Hematopoietic multipotent progenitor cell treated with erythropoietin and hydrocortisone succinate and interleukin-3 and kit ligand, for 8 days (in vitro differentiated cells): ENCODE measurements around the gene KLC4.

Experiments used
- DNase-seq: peaks from one replicate; pipeline ENCODE4 v3.0.0-alpha.2; 2015

KLC4 gene

DNA sequence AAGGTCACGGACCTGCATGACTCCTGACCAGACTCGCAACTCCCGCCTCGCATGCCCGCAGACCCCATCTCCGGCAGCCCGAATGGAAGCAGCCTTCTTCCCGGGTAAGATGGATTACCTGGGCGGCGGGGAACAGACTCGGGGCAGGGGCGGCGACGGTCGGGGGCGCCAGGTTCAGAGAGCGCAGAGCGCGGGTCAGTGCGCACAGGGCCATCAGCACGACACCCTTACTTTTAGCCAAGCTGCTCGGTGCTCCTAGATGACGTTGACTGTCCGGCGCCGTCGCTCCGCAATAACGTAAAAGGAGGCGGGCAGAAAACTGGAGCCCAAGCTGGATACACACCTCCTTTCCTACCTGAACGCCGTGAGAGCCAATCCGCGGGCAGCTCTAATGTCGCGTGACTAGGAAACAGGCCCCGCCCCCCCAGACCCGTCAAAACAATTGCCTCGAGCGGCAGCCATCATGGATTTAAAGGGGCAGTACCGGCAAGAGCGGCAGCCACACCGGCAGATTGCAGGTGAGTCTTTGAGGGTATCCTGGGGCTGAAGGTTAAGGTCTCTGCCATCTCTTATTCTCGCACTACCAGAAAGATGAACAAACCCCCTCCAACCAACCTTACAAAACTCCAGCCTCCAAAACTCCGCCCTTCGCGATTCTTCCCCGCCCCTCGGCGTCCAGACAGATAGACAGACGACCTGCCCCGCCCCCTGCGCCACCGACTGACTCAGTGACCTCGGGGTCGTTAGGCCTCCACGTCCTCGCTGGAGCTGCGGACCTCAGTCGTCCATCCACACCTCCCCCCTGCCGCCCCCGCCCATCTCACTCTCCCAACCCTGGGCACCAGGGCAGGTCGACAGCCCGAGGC is at the start of gene KLC4, which contains the start of gene MRPL2:
Gene KLC4, plus strand, starts transcription at position 464 of the 866 bp plus-strand sequence. CDS start 1,705 bp downstream, outside the sequence.
Gene MRPL2, minus strand, starts transcription at position 267 of the 866 bp plus-strand sequence. Its CDS starts 53 bp downstream, at position 214.
- DNase-seq: peak; percentile 99

DNA sequence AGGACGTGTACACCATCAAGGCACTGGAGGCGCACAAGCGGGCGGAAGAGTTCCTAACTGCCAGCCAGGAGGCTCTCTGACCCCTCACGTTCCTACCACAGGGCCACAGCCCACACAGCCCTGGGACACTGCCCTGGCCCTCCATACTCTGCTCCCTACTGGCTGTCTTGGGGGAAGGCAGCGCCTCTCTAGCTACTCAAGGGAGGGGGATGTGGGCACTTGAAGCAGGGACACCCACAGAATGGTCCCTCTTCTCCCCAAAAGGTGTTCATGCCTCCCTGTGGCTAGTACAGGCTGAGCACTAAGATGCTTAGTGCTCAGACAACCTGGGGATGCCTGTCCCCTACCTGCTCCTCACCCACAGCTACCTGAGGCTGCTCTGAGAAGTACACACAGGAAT is 48.2 kb upstream of the KLC4 start:
- no peak for DNase-seq

DNA sequence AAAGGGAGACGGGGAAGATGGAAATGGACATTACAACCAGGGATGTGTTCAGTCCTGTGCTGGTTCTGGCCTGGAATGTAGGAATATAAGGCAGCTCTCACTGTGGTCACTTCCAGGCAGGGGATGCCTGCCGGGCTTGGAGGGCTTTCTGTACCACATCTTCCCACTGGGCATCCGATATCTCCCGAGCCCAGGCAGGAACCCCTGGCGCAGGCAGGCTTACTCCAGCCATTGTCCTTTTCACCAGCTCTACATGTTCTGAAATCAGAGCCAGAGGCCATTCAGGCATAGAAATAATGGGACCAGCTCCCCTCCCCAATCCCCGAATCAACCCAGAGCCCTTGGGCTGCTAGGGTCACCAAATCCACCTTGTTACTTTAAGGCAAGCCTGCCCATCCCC is 47.1 kb upstream of the KLC4 start:
- DNase-seq: no peak

DNA sequence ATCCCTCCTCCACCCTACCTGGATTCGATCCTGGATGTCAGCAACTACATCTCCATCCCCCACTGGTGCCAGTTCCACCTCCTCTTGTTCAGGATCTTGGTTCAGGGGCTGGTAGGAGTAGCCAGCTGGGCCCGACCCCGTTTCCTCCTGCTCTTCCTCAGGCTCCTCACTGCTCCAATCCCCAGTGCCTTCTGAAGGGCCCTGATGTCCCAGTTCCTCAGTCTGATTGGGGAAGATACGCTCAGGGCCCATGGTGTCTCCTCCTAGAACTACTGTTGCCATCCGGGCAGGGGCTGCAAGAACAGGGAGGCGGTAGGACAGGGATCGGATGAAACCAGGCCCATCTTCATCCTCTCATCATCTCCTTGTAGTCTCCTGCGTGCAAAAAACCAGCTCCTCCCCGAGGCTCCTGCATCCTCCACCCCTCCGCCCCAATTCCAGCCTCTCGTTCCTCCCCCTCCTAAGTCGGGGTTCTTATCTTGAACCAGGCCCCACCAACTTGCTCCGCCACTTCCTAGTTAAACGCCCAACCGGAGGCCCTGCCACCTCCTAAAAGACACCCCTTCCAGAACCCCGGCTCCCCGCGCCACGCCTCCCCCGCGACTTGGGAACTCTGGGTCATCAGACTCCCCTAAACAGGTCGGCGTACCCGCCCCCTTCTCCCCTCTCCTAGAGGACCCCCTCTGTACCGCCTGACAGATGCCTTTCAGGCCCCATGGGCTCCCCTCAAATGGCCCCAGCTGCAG is 46.2 kb upstream of the KLC4 start:
- peak; percentile 92 for DNase-seq

DNA sequence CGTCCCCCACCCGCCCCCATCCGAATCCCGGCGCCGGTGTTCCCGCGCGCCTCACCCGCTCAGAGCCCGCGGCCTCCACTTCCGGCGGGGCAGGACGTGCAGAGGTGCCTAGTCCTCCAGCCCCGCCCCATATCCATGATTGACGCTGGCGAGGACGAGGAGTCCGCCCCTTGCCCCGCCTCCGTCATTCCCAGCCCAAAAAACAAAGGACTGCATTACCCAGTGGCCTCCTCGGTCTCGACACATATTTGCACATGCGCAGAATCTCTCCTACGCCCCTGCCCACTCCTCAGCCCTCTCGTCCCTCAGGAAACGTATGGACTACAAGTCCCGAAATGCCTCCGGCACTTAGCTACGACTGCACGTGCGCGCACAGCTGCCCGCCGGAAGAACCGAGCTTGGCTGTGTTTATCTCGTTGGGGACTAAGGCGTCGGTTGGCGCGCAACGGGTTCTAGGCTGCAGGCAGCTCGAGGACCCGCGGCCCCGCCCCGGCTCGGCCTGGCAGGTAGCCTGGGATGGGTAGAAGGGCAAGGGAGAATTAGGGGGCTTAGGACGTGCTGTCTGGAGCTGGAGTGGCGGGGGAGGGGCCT is 45.5 kb upstream of the KLC4 start, which contains the start of the genes KLHDC3 and MEA1:
Gene KLHDC3, plus strand, starts transcription at position 407 of the 591 bp plus-strand sequence. CDS start 2,944 bp downstream, outside the sequence.
Gene MEA1, minus strand, starts transcription at position 104 of the 591 bp plus-strand sequence. CDS start 133 bp downstream, outside the sequence.
- DNase-seq: peak; percentile 100

DNA sequence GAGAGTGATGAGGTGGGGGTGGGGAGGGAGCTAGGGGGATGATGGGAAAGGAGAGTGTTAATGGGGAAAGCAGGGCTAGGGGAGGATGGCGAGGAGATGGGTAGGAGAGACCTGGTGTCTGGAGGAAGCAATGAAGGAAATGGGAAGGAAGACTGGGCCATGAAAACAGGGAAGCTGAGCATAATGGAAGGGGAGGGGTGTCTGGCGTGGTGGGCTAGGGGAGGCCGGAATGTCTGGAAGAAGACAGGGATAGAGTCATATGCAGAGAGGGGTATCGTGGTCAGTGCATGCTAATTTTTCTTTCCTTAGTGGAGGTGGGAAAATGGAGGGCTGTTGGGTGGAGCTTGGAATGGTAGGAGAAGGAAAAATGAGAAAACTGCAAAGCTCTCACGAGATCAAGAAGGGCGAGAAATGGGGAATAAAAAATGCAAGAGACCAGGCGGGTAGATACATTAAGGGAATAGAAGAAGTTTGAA is 45.0 kb upstream of the KLC4 start:
- DNase-seq: no peak

DNA sequence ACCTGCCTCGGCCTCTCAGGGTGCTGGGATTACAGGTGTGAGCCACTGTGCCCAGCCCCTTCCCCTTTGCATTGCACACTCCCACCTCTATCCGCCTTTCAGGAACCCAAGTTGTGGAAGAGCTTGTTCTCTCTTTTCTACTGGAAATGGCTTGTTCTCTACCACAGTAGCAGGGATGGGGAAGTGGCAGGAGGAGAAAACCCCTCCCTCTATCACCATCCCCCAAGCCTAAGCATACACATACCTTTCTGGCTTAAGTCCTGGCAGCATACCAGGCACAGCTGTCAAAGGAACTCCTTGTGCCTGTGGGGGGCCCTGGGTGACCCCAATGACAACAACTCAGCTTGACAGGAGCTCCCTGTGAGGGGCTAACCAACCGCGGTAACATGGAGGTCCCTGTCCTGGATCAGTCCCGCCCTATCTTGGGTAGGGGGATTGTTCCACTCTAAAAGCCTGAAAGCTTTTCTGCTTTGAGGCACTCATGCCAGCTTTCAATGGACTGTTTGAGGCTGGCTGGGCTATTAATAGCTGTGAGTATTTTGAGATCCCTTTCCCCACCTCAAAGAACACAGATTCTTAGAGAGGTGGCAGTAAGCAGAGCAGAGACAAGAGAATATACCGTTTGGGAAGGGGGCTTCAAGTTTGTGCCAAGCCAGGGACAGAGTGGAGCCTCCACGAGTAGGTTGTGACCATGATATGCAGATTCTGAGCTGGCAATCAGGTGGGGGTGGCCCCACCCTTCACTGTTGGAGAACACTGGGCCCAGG is 43.1 kb upstream of the KLC4 start:
- DNase-seq: peak; percentile 25

DNA sequence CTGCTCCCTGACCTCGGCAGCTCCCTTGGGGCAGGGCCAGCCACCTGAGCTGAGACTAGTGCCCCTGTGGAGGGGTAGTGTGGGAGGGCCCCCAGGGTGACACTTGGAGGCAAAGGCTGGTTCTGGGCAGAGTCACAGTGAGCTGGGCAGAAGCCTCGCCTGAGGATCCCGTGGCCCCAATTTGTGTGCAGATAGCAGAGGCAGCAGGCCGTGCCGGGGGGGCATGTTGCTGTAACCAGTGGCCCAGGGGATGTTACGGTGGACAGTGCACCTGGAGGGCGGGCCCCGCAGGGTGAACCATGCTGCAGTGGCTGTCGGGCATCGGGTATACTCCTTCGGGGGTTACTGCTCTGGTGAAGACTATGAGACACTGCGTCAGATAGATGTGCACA is 42.5 kb upstream of the KLC4 start:
- no peak for DNase-seq

DNA sequence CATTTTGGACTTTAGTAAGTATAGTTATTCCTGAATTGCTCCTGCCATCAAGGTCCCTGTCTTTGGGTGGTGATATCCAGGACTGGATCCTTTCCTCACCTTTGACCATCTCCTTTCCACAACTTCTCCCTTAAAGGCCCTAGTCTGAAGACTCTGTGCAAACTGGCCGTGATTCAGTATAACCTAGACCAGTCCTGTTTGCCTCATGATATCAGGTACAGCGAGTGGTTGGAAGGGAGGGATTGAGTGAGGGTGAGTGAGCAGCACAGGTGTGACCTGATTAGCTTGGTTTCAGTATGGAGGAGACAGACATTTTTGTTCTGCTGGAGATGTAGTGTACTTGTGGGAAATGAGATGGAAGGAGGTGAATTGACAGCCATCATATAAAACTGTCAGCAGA is 40.3 kb upstream of the KLC4 start:
- no peak for DNase-seq

DNA sequence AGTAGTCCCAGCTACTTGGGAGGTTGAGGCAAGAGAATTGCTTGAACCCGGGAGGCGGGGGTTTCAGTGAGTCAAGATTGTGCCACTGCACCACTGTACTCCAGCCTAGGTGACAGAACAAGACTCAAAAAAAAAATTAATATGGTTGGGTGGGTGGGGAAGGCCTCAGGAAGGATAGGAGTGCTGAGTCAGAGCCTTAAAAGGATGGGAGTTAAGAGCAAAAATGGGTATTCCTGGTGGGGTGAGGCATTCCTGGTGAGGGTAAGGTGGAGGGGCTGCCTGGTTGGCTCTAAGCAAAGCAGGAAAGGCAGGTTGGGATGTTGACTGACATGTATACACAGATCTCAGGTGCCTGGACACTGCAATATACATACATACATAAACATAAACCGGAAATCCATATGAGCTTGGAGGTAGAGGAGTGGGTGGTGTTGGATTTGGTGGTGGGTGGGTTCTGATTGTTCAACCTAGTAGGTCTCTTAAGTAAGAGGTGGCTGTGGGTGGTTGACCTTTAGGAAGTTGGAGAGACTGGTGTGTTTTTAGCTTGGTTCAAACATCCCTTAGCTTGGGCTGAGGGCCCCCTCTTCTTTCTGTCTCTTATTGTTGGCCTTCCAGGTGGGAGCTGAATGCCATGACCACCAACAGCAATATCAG is 39.3 kb upstream of the KLC4 start:
- DNase-seq: no peak

DNA sequence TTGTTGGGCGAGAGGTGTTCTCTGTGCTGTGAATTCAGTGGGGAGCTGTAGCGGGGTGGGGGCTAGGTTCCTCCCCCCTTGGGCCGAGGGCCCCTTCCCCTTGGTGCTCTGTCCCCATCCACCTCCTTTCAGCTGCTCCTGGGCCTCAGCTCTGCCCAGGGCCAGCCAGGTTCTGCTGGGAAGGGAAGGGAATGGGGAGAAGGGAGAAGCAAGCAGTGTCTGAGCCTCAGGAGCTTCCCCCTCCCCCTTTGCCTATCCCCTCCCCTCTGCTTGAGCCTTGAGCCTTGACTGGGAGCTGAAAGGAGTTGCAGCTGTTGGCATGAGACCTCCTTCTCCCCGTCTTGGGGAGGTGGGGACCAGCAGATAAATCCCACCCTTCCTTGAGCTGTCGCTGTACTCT is 38.6 kb upstream of the KLC4 start:
- no peak for DNase-seq

DNA sequence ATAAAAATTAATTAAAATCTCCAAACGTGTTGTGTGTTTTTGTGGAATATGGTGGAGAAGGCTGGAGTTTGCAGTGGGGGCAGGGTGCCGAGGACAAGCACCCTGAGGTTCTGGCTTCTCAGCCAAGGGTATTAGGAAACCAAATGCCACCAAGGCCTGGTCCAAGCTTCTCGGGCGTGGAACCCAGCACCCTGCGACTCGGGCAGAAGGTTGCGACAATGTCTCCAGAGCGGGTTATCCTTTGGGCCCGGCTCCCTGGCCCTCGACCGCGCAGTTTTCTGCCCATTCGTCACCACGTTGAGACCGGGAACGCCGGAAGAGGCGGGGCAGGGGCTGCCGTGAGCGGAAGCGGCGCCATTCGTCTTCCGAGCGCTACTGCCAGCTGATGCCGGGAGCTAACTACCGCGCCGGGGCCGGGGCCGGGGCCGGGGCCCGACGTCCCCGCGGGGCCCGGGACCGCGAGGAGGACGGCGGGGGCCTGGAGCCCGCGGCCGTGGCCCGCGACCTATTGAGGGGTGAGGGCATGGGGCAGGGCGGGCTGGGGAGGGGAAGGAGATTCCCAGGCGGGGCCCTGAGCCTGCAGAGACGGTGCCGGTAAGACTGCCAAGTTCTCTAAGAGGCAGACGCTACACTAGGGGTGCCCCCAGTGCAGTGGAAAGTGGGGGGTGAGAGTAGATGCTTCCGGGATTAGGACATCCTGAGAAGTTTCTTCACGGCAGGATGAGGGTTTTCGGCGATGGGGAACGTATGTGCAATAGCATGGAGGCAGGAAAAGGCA is 38.0 kb upstream of the KLC4 start, which contains the start of gene RRP36:
Gene RRP36, plus strand, starts transcription at position 354 of the 778 bp plus-strand sequence. Its CDS starts 32 bp downstream, at position 386.
- peak; percentile 84 for DNase-seq

DNA sequence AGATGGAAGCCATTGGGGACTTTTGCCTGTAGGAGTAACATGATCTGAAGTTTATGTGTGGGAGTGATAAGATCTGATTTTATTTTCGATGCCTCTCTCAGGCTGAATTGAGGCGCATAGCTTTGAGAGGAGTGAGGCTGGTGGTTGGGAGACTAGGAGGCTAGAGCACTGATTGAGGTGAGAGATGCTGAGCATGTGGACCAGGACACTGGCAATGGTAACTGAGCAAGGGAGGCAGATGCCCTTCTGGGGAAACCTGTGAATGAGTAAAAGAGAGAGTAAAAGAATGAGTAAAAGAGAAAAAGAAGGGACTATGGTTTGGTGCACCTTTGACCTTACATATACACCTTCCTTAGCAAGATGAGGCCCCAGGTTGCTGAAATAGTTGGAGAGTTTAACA is 35.0 kb upstream of the KLC4 start:
- no peak for DNase-seq

DNA sequence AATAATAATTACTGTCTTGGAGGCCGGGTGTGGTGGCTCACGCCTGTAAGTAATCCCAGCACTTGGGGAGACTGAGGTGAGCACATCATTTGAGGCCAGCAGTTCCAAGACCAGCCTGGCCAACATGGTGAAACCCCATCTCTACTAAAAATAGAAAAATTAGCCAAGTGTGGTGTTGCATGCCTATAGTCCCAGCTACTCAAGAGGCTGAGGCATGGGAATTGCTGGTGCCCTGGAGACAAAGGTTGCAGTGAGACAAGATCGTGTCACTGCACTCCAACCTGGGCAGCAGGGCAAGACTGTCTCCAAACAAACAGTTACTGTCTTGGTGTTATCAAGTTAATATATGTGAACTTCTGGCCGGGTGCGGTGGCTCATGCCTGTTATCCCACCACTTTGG is 33.1 kb upstream of the KLC4 start:
- no peak for DNase-seq

DNA sequence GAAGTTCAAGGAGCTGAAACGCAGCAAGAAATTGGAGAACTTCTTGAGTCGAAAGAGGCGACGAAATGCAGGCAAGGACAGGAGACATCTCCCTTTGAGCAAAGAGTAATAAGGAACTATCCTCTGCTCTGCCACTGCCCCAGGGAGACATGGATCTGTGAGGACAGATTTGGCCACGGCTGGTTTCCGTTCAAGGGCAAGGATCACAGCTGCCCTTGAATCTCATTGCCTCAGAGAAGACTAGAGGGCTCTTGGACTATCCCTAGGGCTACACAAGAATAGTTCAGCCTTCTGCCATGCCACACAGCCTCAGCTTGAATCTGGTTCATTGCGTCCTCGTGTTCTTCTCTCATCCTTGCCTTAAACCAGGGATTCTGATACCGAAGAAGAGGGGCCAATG is 30.3 kb upstream of the KLC4 start:
- DNase-seq: no peak

DNA sequence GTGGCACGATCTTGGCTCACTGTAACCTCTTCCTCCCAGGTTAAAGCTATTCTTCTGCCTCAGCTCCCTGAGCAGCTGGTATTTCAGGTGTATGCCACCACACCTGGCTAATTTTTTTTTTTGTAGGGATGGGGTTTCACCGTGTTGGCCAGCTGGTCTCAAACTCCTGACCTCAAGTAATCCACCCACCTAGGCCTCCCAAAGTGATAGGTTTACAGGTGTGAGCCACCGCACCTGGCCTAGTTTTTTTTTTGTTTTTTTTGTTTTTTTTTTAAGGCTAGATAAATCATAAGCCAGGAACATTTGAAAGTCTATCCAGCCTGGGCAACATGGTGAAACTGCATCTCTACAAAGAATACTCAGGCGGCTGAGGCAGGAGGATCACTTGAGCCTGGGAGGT is 27.1 kb upstream of the KLC4 start:
- DNase-seq: no peak

DNA sequence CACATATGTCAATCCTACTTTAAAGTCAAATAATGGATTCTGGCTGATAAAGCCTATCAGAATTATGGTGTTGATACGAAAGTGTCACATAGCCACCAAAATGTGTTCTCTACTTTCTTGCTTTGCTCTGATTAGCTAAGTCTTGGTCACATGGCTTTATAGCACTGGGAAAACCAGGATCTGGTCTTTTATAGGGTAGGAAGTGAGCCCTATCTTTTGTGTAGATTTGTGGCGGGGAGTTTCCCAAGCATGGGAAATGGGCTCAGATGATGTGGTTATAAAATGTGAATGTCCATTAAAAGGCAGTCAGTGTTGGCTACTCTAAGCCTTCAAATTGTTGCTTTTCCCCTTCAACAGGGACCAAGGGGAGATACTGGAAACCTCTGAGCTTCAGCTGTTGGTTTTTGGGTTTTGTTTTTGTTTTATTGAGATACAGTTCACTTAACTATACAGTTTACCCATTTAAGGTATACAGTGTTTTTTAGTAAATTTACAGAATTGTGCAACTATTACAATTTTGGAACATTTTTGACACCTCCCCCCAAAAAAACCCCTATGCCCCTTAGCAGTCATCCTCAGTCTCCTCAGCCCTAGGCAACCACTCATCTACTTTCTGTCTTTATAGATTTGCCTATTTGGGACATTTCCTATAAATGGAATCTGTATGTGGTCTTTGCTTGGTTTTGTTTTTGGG is 25.8 kb upstream of the KLC4 start:
- no peak for DNase-seq

DNA sequence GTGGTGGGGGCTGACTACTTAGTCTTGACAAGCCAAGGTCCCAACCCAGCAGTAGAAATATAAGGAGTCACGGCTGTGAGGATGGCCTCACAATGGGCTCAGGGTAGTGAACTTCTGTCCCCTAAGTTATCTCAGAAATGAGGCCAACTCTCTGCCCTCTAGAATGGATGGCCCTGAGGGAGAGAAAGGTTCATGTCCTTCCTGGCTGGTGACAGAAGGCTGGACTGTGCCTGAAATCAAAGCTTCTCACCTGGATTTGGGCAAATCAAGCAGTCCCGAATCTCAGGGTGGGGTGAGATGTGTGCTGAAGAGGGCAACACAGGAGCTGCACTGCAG is 25.3 kb upstream of the KLC4 start:
- no peak for DNase-seq

DNA sequence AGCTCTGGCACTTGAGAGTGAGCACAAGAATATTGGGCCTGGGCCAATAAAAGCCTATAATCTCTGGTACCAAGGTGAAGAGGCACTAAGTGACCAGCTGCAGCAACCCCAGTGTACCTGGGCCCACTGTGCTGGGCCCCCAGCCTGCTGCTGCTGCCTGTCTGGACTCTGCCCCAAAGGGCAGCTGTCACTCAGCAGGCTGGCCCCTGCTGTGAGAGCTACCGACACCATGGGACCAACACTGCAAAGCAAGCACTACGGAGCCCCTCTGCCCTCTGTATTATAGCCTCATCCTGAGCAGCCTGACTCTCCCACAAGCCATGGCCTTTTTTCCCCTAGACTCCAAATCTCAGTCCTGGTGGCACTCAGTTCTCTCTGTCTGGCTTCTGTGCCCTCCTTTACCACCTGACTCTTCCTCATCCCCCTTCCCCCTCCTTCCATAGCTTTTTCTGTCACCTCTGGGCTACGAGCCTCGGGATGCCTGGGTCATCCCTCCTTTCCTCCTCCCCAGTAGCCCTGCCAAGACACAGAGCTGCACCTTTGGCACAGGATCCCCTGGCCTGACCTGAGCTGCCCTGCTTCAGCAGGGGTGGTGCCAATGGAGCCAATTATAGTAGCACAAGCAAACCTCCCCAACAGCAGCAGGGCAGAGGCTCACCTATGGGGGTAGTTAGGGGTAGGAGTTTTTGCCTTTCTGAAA is 23.8 kb upstream of the KLC4 start:
- no peak for DNase-seq

DNA sequence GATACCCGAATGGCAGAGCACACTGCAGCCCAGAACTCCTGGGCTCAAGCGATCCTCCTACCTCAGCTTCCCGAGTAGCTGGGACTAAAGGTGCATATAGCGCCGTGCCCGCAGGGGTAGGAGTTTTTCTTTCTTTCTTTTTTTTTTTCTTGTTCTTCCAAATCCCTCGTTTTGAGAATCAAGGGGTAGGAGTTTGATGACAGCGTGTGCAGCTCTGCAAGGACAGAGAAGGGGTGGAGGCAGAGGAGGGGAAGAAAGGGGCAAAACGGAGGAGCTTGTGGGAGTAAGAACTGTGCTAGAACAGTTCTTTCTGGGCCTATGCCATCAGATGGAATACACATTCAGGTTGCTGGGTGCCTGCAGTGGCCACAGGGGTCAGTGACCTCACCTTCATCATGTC is 22.7 kb upstream of the KLC4 start:
- DNase-seq: no peak
